ENCODE results near the gene GABBR2.
A peak's percentile ranks its signal among the peaks of the same experiment; 100 is the strongest.

GABBR2 gene

DNA sequence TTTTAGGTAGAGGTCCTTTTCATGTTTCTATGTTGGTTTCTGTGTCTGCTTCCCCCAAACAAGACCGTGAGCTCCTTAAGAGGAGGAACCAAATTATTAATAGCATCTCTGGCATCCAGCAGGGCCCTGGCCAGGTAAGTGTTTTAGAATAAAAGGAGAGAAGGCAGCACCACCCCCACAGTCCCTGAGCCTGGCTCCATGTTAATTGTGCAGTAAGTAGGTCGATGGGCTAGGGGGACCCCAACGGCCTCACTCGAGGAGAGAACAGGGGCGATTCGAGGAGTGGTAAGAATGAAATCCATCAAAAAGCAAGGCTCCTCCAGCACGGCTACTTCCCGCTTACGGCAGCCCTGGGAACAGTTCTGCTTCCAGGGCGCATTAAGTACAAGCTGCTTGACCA lies 67.0 kb downstream of the GABBR2 start:
- H3K27ac Mint-ChIP-seq = no peak overlapping the region
- DNase-seq = no peak
- peaks cover 8% of the 10 kb centered on the region for H3K9me3 Mint-ChIP-seq
- no peaks in the 10 kb centered on the region for H3K4me1 Mint-ChIP-seq
- TF ChIP-seq, protein P1, sequence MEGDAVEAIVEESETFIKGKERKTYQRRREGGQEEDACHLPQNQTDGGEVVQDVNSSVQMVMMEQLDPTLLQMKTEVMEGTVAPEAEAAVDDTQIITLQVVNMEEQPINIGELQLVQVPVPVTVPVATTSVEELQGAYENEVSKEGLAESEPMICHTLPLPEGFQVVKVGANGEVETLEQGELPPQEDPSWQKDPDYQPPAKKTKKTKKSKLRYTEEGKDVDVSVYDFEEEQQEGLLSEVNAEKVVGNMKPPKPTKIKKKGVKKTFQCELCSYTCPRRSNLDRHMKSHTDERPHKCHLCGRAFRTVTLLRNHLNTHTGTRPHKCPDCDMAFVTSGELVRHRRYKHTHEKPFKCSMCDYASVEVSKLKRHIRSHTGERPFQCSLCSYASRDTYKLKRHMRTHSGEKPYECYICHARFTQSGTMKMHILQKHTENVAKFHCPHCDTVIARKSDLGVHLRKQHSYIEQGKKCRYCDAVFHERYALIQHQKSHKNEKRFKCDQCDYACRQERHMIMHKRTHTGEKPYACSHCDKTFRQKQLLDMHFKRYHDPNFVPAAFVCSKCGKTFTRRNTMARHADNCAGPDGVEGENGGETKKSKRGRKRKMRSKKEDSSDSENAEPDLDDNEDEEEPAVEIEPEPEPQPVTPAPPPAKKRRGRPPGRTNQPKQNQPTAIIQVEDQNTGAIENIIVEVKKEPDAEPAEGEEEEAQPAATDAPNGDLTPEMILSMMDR (IDR thresholded peaks at IDR 0.05) = no peak
- no peaks in the 10 kb centered on the region for H3K36me3 Mint-ChIP-seq (ENCODE audit: low read depth)
- H3K4me3 Mint-ChIP-seq = no peak overlapping the region
- peaks cover 21% of the 10 kb centered on the region for H3K27me3 Mint-ChIP-seq (ENCODE audit: low read depth, poor library complexity)

GRCh38 chr9:98640394-98640793 lies 68.3 kb downstream of the GABBR2 start:
- Mint-ChIP-seq H3K36me3 (ENCODE audit: low read depth) (no peaks in the 10 kb centered on the region), H3K27me3 (ENCODE audit: low read depth, poor library complexity) (peaks cover 18% of the 10 kb centered on the region), H3K27ac (no peak overlapping the region), H3K9me3 (peaks cover 8% of the 10 kb centered on the region), H3K4me1 (peaks cover 4% of the 10 kb centered on the region), H3K4me3 (no peak overlapping the region)
- no peak for DNase-seq
- TF ChIP-seq, protein P1 (IDR thresholded peaks at IDR 0.05) = no peak

DNA sequence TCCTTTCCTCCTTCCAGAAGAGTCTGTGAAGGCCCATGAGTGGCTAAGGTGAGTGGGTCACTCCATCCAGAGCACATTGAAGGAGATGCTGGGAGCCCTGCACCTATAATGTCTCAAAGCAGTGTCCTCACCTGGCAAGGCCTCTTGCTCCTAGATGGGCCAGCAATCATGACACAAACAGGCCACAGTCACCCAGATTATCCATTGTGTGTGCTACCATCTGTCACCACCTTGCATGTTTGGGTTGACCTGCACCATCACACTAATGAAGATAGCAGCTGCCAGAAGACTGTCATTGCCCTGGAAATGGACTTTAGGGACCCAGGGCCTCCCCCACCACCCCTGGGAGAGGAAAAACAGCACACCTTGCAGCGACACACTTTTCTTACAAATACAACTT lies 69.6 kb downstream of the GABBR2 start:
- no peak overlapping the region for H3K27ac Mint-ChIP-seq
- no peak for DNase-seq
- no peaks in the 10 kb centered on the region for H3K36me3 Mint-ChIP-seq (ENCODE audit: low read depth)
- peaks cover 8% of the 10 kb centered on the region for H3K9me3 Mint-ChIP-seq
- TF ChIP-seq, protein P1 (IDR thresholded peaks at IDR 0.05) = no peak
- H3K4me1 Mint-ChIP-seq = peaks cover 17% of the 10 kb centered on the region
- peaks cover 17% of the 10 kb centered on the region for H3K27me3 Mint-ChIP-seq (ENCODE audit: low read depth, poor library complexity)
- H3K4me3 Mint-ChIP-seq = no peak overlapping the region

DNA sequence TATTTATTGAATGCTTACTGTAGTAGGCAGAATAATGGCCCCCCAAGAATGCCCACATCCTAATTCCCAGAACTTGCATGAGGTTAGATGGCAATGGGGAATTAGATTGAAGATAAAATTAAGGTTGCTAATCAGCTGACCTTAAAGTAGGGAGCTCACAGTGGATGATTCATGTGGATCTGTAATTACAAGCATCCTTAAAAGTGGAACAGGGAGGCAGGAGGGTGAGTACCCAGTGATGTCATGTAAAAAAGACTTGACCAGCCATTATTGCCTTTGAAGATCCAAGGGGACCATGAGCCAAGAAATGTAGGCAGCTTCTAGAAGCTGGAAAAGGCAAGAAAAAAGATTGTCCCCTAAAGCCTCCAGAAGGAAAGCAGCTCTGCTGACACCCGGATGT lies 71.4 kb downstream of the GABBR2 start:
- Mint-ChIP-seq H3K27me3 (ENCODE audit: low read depth, poor library complexity) (peaks cover 15% of the 10 kb centered on the region), H3K9me3 (peaks cover 8% of the 10 kb centered on the region), H3K27ac (no peak overlapping the region), H3K4me1 (peaks cover 18% of the 10 kb centered on the region), H3K4me3 (no peak overlapping the region), H3K36me3 (ENCODE audit: low read depth) (no peaks in the 10 kb centered on the region)
- TF ChIP-seq, protein P1 (IDR thresholded peaks at IDR 0.05) = no peak
- no peak for DNase-seq

GRCh38 chr9:98635374-98635773 lies 73.4 kb downstream of the GABBR2 start:
- Mint-ChIP-seq H3K4me1 (peaks cover 18% of the 10 kb centered on the region), H3K4me3 (no peak overlapping the region), H3K27me3 (ENCODE audit: low read depth, poor library complexity) (peaks cover 8% of the 10 kb centered on the region), H3K9me3 (peaks cover 8% of the 10 kb centered on the region), H3K27ac (no peak overlapping the region), H3K36me3 (ENCODE audit: low read depth) (no peaks in the 10 kb centered on the region)
- no peak for DNase-seq
- TF ChIP-seq, protein P1 (IDR thresholded peaks at IDR 0.05) = no peak

- Mint-ChIP-seq H3K27me3 (ENCODE audit: low read depth, poor library complexity) (peaks cover 9% of the 10 kb centered on the region), H3K27ac (peak overlapping the region; percentile 5)
- TF ChIP-seq, protein P1 (IDR thresholded peaks at IDR 0.05) = no peak
Observed at GRCh38 chr9:98634685-98635336, 73.9 kb downstream of the GABBR2 start.

More at GRCh38 chr9:98634685-98635336, 73.9 kb downstream of the GABBR2 start:
- peaks cover 18% of the 10 kb centered on the region for H3K4me1 Mint-ChIP-seq
- DNase-seq = peak; percentile 9
- H3K4me3 Mint-ChIP-seq = no peak overlapping the region
- no peaks in the 10 kb centered on the region for H3K36me3 Mint-ChIP-seq (ENCODE audit: low read depth)
- H3K9me3 Mint-ChIP-seq = peaks cover 8% of the 10 kb centered on the region

Data from nephron progenitor cell (in vitro differentiated cells).